Sciatic nerve (tissue), 2 donors: ENCODE measurements around the gene NECAB2. TPM values are rescaled to one million over a fixed set of nuclear protein-coding genes. Genes with fewer than 3 reads are reported as not detected.

Experiments used
- ATAC-seq: fragments of 200-7000 bp; cut with Tn5 transposase; one replicate; pipeline ENCODE4 v1.9.1; 2020; ENCODE audit warnings: mild to moderate bottlenecking, moderate library complexity
- DNase-seq: peaks from one replicate; pipeline ENCODE4 v3.0.0-alpha.2; 2020; ENCODE audit warnings: low spot score
- intact Hi-C: fragments of 100-400 bp; cut with DNase I; formaldehyde crosslinking; loops from one replicate; pipeline ENCODE4 v1.14.2; 2022
- total RNA-seq: library from RNA; stranded (reverse); fragmentation: NEBNext Ultra II Directional; extraction: Animal tissue kit (Norgen Biotek cat#: 25700); gene quantifications from one replicate; pipeline ENCODE4 v1.2.1, GENCODE V29; 2021
- donor health status: DM: no; HTN: no; CAD: no.
- donor health status: DM: no; HTN: no; CAD: no.

The NECAB2 gene
- total RNA-seq, 1 donor from 2014 or later: 0.80 TPM

DNA sequence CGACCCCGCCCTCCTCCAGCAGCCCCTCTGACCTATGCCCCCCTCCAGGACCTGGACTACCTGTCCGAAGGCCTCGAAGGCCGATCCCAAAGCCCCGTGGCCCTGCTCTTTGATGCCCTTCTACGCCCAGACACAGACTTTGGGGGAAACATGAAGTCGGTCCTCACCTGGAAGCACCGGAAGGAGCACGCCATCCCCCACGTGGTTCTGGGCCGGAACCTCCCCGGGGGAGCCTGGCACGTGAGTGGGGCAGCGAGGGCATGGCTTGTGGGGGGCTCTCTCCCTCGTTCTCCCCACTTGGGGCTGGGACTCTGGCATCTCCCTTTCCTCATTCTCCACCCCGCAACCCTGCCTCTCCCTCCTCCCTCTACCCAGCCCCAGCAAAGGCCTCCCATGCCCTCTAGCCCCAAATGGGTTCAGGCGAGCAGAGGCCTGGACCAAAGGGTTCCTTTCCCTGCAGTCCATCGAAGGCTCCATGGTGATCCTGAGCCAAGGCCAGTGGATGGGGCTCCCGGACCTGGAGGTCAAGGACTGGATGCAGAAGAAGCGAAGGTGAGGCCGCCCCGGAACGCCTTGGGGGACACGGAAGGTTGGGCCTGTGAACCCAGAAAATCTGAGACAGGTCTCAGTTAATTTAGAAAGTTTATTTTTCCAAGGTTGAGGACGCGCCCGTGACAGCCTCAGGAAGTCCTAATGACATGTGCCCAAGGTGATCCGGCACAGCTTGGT is 7.4 kb upstream of the NECAB2 start:
- no peak for DNase-seq
- intact Hi-C loops: loop anchor here (10.0 kb wide), 1 partner anchor 524 kb away; no protein-coding TSS in a partner anchor
- no peak for ATAC-seq

- DNase-seq (no peak), ATAC-seq (no peak)
- intact Hi-C loops: loop anchor here (10.0 kb wide), 1 partner anchor 523 kb away; no protein-coding TSS in a partner anchor
Observed at GRCh38 chr16:83961591-83961990, 6.5 kb upstream of the NECAB2 start.

DNA sequence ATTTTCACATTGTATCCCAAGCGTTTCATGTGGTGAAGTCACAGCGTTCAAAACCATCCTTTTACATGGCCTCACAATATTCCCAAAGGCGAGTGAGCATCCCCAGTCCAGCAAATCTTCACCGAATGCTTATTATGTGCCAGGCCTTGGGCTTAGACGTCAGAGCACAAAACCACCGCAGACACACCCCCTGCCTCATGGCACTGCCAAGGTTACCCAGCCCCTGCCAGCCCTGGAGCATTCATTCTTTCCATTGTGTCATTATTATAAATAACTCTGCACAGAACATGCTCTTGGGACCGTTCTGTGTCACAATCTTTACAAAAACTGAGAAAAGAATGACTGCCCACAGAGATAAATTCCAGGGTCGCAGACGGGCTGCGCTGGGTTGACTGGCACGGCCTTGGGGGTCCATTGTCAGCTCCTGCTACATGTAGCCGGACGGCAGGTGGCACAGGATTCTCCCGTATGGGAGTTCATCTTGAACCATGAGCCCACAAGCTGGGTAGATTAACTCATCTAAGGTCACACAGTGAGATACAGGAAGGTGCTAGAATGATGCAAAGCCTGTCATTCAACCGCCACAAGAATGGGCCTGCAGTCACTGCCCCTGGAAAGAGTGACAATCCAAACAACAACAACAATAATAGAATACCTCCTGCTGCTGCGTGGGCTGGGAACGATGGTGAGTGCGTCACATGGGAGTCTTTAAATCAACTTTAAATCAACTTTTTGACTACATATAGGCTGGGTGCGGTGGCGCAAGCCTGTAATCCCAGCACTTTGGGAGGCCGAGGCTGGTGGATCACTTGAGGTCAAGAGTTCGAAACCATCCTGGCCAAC is 4.5 kb upstream of the NECAB2 start:
- intact Hi-C loops: loop anchor here (10.0 kb wide), 1 partner anchor 521 kb away; no protein-coding TSS in a partner anchor
- ATAC-seq (no peak), DNase-seq (no peak)

GRCh38 chr16:83964684-83965443 is 3.2 kb upstream of the NECAB2 start:
- DNase-seq (no peak), ATAC-seq (no peak)
- intact Hi-C loops: loop anchor here (5.0 to 10.0 kb wide), 2 partner anchors 87 to 520 kb away; no protein-coding TSS in a partner anchor

- intact Hi-C loops: loop anchor here (5.0 to 10.0 kb wide), 2 partner anchors 87 to 519 kb away; no protein-coding TSS in a partner anchor
- DNase-seq: no peak
- ATAC-seq: no peak
Observed at GRCh38 chr16:83965444-83966152, 2.4 kb upstream of the NECAB2 start.

- no peak for ATAC-seq
Observed at GRCh38 chr16:83966153-83966696, 1.8 kb upstream of the NECAB2 start.

GRCh38 chr16:83967091-83967490 is 953 bp upstream of the NECAB2 start:
- DNase-seq (no peak), ATAC-seq (no peak)
- intact Hi-C loops: loop anchor here (5.0 to 10.0 kb wide), 2 partner anchors 85 to 518 kb away; no protein-coding TSS in a partner anchor

More at GRCh38 chr16:83966153-83966696, 1.8 kb upstream of the NECAB2 start:
- intact Hi-C loops: loop anchor here (5.0 to 10.0 kb wide), 2 partner anchors 86 to 519 kb away; no protein-coding TSS in a partner anchor
- DNase-seq: no peak

DNA sequence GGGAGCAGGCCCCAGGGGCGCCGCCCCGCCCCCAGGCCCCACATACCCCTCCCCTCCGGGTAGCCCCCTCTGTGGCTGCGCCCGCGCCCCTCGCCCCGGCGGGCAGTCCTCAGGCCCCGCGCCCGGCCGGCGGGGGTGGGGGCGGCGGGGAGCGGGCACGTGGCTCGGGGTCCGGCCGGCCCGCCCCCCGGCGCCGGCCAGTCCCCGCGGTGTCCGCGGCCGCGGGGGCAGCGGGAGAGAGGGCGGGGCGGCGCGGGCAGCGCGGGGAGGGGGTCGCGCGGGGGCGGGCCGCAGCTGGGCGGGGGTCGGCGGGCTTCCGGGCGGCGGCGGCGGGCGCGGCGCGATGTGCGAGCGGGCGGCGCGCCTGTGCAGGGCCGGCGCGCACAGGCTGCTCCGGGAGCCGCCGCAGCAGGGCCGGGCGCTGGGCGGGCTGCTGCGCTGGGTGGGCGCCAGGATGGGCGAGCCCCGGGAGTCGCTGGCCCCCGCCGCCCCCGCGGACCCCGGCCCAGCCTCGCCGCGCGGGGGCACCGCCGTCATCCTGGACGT is 335 bp downstream of the NECAB2 start:
- ATAC-seq (no peak), DNase-seq (no peak)
- intact Hi-C loops: loop anchor here (5.0 to 10.0 kb wide), 2 partner anchors 84 to 516 kb away; no protein-coding TSS in a partner anchor

GRCh38 chr16:83968891-83969649 is 1.0 kb downstream of the NECAB2 start:
- intact Hi-C loops: loop anchor here (5.0 to 10.0 kb wide), 2 partner anchors 83 to 516 kb away; no protein-coding TSS in a partner anchor
- DNase-seq (no peak), ATAC-seq (no peak)

GRCh38 chr16:83969771-83970429 is 1.9 kb downstream of the NECAB2 start:
- no peak for DNase-seq
- intact Hi-C loops: loop anchor here (5.0 to 10.0 kb wide), 3 partner anchors 82 to 515 kb away; no protein-coding TSS in a partner anchor
- peak; percentile 6 for ATAC-seq

GRCh38 chr16:83970430-83970815 is 2.4 kb downstream of the NECAB2 start:
- intact Hi-C loops: loop anchor here (5.0 kb wide), 1 partner anchor 92 kb away; no protein-coding TSS in a partner anchor
- no peak for ATAC-seq
- DNase-seq: no peak

DNA sequence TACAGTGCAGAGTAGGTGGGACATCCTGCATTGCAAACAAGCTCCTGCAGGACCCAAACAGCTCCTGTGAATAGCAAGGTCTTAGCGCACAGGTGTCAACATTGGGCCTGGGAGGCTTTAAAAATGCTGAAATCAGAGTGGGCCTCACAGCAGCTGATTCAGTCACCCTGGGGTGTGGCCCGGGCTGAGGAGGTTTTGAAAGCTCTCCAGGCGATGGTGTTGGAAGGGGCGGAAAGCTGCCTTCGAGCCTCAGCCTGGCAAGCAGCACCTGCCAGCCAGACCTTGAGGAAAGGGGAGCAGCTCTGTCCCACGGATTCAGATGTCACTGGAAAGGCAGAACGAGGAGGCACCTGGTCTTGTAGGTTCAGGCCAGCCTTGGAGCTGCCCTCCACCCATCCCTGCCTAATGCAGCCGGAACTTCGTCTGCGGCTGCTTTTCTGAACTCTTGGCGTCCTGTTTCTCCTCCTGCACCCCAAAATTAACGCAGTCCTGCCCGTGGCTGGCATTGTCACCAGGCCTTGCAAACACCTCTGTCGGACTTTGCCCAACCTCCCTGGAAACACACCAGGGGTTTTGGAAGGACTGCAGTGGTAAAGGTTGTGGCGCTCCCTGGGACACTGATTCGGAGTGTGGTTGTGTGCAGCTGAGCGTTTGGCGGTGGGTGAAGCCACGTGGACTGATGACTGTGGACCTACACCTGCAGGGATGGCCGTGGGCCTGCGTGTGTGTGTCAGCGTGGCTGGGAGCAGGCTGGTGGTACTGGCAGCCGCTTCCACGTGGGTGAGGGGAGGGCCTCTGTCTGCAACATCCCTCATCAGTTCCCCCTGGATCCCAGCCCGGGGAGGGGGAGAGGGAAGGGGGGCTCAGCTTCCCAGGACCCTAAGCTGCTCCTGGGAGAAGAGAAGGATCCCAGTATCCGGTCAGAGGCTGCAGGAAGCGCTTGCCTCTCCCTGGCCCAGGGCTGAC is 3.4 kb downstream of the NECAB2 start:
- ATAC-seq: no peak
- intact Hi-C loops: loop anchor here (5.0 kb wide), 1 partner anchor 91 kb away; no protein-coding TSS in a partner anchor

DNA sequence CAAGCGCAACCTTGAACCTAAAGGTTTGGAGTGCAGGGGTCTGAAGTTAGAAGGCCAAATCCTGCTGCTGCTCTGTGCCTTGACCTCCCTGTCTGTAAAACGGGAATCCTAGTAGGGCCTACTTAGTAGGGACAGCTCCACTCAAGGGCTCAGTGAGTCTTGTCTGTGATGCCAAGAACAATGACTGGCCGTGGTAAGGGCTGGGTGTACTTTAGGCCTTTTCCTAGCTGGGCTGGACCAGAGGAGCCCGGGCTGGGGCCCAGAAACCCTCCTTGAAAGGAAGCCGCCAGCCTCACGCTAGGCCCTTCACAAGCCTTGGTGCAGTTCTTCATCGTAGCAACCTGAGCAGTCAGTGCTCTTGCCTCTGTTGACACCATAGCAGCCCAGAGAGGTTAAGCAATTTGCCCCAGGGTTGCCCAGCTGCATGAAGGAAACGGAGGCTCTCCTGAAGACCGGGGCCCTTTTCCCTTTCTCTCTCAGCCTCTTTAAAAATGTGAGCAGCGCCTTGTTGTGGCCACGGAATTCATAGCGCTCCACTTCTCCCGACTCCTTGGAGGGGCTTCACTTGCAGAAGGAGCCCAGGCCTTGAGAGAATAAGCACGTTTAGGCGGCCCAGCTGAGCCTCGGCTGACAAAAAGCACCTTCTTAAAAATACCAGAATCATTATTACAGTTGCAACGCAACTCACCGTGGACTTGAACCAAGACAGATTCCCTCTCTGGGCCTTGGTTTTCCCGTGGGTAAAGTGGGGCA is 4.4 kb downstream of the NECAB2 start:
- no peak for ATAC-seq
- no peak for DNase-seq
- intact Hi-C loops: loop anchor here (5.0 kb wide), 1 partner anchor 90 kb away; no protein-coding TSS in a partner anchor

More for the DNA sequence above, 3.4 kb downstream of the NECAB2 start:
- DNase-seq: no peak

DNA sequence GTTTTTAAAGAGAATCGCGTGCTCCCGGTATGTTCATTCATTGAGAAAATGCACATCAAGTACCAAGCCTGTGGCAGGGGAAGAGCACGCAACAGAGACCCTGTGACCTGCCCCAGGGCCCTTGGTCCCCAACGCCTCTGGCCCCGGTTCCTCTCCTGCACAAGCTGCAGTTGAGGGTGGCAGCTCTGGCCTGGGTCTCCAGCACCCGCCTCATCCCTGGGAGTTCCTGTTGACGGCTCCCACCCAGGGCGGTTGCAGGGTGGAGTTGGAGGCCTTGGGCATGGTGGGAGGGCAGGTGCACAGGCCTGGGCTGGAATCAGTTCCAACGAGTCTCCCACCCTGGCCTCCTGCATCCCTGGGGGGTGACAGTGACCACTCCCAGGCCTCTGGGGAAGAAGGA is 5.0 kb downstream of the NECAB2 start:
- DNase-seq: no peak
- intact Hi-C loops: loop anchor here (5.0 kb wide), 1 partner anchor 89 kb away; no protein-coding TSS in a partner anchor

More for the DNA sequence above, 5.0 kb downstream of the NECAB2 start:
- no peak for ATAC-seq
